DMS 273 (cell line): Measurements from ENCODE around the gene TGM1.
"Not testable (repeated sequence)": the region's sequence is repeated elsewhere in the genome, so short reads cannot be mapped to it uniquely, and the experiment has no call there.

ENCODE experiments used
- DNase-seq: peaks from one replicate; lab custom pipeline; 2025; ENCODE audit not compliant: unreplicated experiment; lab: John Stamatoyannopoulos, UW

Gene TGM1

GRCh38 chr14:24207625-24208024 is 55.4 kb downstream of the TGM1 start:
- DNase-seq, result no peak

GRCh38 chr14:24207104-24207551 is 55.8 kb downstream of the TGM1 start:
- DNase-seq, result no peak

GRCh38 chr14:24206260-24207103 is 56.5 kb downstream of the TGM1 start:
- no peak for DNase-seq

- peak; percentile 40 for DNase-seq
Observed at GRCh38 chr14:24204163-24205146, 58.5 kb downstream of the TGM1 start.

GRCh38 chr14:24203249-24203886 is 59.6 kb downstream of the TGM1 start:
- not testable (repeated sequence) for DNase-seq

GRCh38 chr14:24202538-24202937 is 60.4 kb downstream of the TGM1 start:
- not testable (repeated sequence) for DNase-seq
